Measurements from ENCODE around the gene AP5S1. TPM values are rescaled to one million over a fixed set of nuclear protein-coding genes. Genes with fewer than 3 reads are reported as not detected.

The AP5S1 gene
- total and polyA plus RNA-seq, 2 of the 13 experiments (the other 11 are each of a cell fraction or from before 2014, with no cell fraction given), result 7.9 to 23.2 TPM

DNA sequence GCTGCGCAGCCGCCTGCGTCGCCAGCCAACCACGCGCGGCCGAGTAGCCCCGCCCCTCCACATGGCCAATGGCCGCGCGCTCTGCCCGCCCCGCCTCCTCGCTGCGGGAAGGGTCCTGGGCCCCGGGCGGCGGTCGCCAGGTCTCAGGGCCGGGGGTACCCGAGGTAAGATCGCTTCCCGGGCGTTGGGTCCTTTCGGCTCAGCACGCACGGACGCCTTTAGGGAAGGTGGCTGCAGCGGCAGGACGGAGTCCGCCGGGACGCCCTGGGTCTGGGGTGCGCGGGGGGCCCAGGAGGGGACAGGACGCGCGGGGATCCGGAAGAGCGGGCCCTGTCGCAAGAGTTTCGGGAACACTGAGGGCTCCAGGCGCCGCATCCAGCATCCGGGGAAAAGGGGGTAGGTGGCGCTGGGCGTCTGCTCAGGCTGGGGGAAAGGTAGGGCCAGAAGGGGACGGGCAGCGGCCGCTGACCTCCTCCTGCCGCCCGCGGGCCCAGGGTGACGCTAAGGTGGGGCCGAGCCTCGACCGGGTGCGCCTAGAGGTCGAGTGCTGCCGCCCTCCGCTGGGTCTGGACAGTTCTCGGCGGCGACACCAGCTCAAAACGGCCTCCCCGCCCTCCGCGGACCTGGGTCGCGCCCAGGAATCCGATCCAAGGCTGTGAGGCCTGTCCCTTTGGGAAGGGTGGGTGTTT lies 26.5 kb downstream of the AP5S1 start, which contains the start of gene MAVS (continued):
- TF ChIP-seq, protein P1, sequence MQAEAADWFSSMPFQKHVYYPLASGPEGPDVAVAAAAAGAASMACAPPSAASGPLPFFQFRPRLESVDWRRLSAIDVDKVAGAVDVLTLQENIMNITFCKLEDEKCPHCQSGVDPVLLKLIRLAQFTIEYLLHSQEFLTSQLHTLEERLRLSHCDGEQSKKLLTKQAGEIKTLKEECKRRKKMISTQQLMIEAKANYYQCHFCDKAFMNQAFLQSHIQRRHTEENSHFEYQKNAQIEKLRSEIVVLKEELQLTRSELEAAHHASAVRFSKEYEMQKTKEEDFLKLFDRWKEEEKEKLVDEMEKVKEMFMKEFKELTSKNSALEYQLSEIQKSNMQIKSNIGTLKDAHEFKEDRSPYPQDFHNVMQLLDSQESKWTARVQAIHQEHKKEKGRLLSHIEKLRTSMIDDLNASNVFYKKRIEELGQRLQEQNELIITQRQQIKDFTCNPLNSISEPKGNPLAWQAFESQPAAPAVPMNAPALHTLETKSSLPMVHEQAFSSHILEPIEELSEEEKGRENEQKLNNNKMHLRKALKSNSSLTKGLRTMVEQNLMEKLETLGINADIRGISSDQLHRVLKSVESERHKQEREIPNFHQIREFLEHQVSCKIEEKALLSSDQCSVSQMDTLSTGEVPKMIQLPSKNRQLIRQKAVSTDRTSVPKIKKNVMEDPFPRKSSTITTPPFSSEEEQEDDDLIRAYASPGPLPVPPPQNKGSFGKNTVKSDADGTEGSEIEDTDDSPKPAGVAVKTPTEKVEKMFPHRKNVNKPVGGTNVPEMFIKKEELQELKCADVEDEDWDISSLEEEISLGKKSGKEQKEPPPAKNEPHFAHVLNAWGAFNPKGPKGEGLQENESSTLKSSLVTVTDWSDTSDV (CRISPR knock-in tag; IDR thresholded peaks at IDR 0.05), result peak; percentile 97
- TF ChIP-seq AHDC1 (CRISPR knock-in tag; IDR thresholded peaks at IDR 0.05; ENCODE audit: borderline replicate concordance) (peak; percentile 61), HHEX (CRISPR knock-in tag; IDR thresholded peaks at IDR 0.05) (no peak), ZBTB49 (CRISPR knock-in tag; IDR thresholded peaks at IDR 0.05; ENCODE audit: borderline replicate concordance) (peak; percentile 14; the same call in 1 of the 2 replicates), ZNF101 (CRISPR knock-in tag; IDR thresholded peaks at IDR 0.05; ENCODE audit: borderline replicate concordance, low read depth) (no peak), ZNF784 (CRISPR knock-in tag; IDR thresholded peaks at IDR 0.05; ENCODE audit: borderline replicate concordance) (no peak; the same call in 1 of the 2 replicates), ZFP41 (CRISPR knock-in tag; IDR thresholded peaks at IDR 0.05; ENCODE audit: borderline replicate concordance) (no peak; the same call in 1 of the 2 replicates), ZNF30 (CRISPR knock-in tag; IDR thresholded peaks at IDR 0.05) (peak; percentile 93), NFATC3 (CRISPR knock-in tag; IDR thresholded peaks at IDR 0.05) (no peak), PTBP1 (IDR thresholded peaks at IDR 0.05; ENCODE audit: low read depth, low read length, poor library complexity, severe bottlenecking) (no peak), ZNF317 (CRISPR knock-in tag; IDR thresholded peaks at IDR 0.05) (peak; percentile 75), MEIS2 (CRISPR knock-in tag; IDR thresholded peaks at IDR 0.05) (peak; percentile 65)
- TF ChIP-seq, protein P2, sequence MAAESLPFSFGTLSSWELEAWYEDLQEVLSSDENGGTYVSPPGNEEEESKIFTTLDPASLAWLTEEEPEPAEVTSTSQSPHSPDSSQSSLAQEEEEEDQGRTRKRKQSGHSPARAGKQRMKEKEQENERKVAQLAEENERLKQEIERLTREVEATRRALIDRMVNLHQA (CRISPR knock-in tag; IDR thresholded peaks at IDR 0.05), result no peak
- TF ChIP-seq, protein P3, sequence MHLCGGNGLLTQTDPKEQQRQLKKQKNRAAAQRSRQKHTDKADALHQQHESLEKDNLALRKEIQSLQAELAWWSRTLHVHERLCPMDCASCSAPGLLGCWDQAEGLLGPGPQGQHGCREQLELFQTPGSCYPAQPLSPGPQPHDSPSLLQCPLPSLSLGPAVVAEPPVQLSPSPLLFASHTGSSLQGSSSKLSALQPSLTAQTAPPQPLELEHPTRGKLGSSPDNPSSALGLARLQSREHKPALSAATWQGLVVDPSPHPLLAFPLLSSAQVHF (CRISPR knock-in tag; IDR thresholded peaks at IDR 0.05), result peak; percentile 94

Measured in HepG2 (cell line).